ENCODE results near the gene TAF11L12. TPM values are rescaled to one million over a fixed set of nuclear protein-coding genes. Genes with fewer than 3 reads are reported as not detected.

The TAF11L12 gene
- polyA plus RNA-seq, 1 experiment, result not detected

GRCh38 chr5:17655921-17656320, 45.7 kb downstream of the TAF11L12 start:
- TF ChIP-seq, protein P1, sequence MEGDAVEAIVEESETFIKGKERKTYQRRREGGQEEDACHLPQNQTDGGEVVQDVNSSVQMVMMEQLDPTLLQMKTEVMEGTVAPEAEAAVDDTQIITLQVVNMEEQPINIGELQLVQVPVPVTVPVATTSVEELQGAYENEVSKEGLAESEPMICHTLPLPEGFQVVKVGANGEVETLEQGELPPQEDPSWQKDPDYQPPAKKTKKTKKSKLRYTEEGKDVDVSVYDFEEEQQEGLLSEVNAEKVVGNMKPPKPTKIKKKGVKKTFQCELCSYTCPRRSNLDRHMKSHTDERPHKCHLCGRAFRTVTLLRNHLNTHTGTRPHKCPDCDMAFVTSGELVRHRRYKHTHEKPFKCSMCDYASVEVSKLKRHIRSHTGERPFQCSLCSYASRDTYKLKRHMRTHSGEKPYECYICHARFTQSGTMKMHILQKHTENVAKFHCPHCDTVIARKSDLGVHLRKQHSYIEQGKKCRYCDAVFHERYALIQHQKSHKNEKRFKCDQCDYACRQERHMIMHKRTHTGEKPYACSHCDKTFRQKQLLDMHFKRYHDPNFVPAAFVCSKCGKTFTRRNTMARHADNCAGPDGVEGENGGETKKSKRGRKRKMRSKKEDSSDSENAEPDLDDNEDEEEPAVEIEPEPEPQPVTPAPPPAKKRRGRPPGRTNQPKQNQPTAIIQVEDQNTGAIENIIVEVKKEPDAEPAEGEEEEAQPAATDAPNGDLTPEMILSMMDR (IDR thresholded peaks at IDR 0.05; ENCODE audit: insufficient read depth, low read depth, low read length), result no peak
- no peak for DNase-seq (ENCODE audit: low read depth)
- CTCF ChIA-PET, result no interaction called here
- H3K4me3 ChIP-seq (ENCODE audit: low read depth, low read length), result no peak overlapping the region
- H3K27me3 ChIP-seq (ENCODE audit: control insufficient read depth, insufficient read depth, low read length), result no peaks in the 10 kb centered on the region
- no peaks in the 10 kb centered on the region for H3K36me3 ChIP-seq (ENCODE audit: control insufficient read depth, insufficient read depth, low read length)
- POLR2A ChIA-PET, result no interaction called here

Small RNAs within 50 kb of the gene (small RNA-seq; reads per million reads assigned to genes)
- gene AC233724.1 (ENCODE audit: insufficient read length, low read depth, low replicate concordance) (not detected), gene AC233724.2 (ENCODE audit: insufficient read length, low read depth, low replicate concordance) (not detected), gene AC233724.3 (ENCODE audit: insufficient read length, low read depth, low replicate concordance) (not detected), gene AC233724.4 (ENCODE audit: insufficient read length, low read depth, low replicate concordance) (not detected), gene AC233724.6 (ENCODE audit: insufficient read length, low read depth, low replicate concordance) (not detected), gene AC233724.7 (ENCODE audit: insufficient read length, low read depth, low replicate concordance) (not detected)

Other genes starting within 250 kb of the TAF11L12 start
- gene TAF11L2, start 112.2 kb upstream of the TAF11L12 start, polyA plus RNA-seq (2011; rRNA removed), result not detected in 2 replicates
- not detected in 2 replicates for gene TAF11L3, start 92.0 kb upstream of the TAF11L12 start, polyA plus RNA-seq (2011; rRNA removed)
- not detected in 2 replicates for gene TAF11L4, start 88.6 kb upstream of the TAF11L12 start, polyA plus RNA-seq (2011; rRNA removed)
- not detected in 2 replicates for gene TAF11L5, start 85.2 kb upstream of the TAF11L12 start, polyA plus RNA-seq (2011; rRNA removed)
- not detected in 2 replicates for gene TAF11L6, start 81.7 kb upstream of the TAF11L12 start, polyA plus RNA-seq (2011; rRNA removed)
- gene TAF11L7, start 24.6 kb upstream of the TAF11L12 start, polyA plus RNA-seq (2011; rRNA removed), result not detected in 2 replicates
- gene TAF11L8, start 19.4 kb upstream of the TAF11L12 start, polyA plus RNA-seq (2011; rRNA removed), result not detected in 2 replicates
- not detected in 2 replicates for gene TAF11L9, start 16.0 kb upstream of the TAF11L12 start, polyA plus RNA-seq (2011; rRNA removed)
- gene TAF11L10, start 12.6 kb upstream of the TAF11L12 start, polyA plus RNA-seq (2011; rRNA removed), result not detected in 2 replicates
- not detected in 2 replicates for gene TAF11L11, start 6.2 kb upstream of the TAF11L12 start, polyA plus RNA-seq (2011; rRNA removed)
- not detected in 2 replicates for gene TAF11L13, start 21.7 kb downstream of the TAF11L12 start, polyA plus RNA-seq (2011; rRNA removed)
- not detected in 2 replicates for gene TAF11L14, start 24.1 kb downstream of the TAF11L12 start, polyA plus RNA-seq (2011; rRNA removed)

All from BJ (cell line).